Measurements from ENCODE around the gene HLA-DQA1.
"Not testable (repeated sequence)": the region's sequence is repeated elsewhere in the genome, so short reads cannot be mapped to it uniquely, and the experiment has no call there.

- TF ChIP-seq CTCF (IDR thresholded peaks at IDR 0.05 in 8 of 11, conservative IDR thresholded peaks at IDR 0.05 in 3 of 11); POLR2A (IDR thresholded peaks at IDR 0.05): not testable (repeated sequence)
Measured at GRCh38 chr6:32671908-32672307, 34.7 kb downstream of the HLA-DQA1 start.
